HEK293T (cell line): ENCODE measurements around the gene RIPK3.

Source experiments
- ARNT ChIP-seq: fragments of 450-650 bp; IDR thresholded peaks from 2 replicates; pipeline ENCODE4 v1.6.1; 2017; ENCODE audit warnings: mild to moderate bottlenecking
- BHLHE40 ChIP-seq: fragments of 450-650 bp; IDR thresholded peaks from 2 replicates; pipeline ENCODE4 v1.6.1; 2016; ENCODE audit warnings: mild to moderate bottlenecking, moderate library complexity, borderline replicate concordance
- FOXA1 ChIP-seq: fragments of 450-650 bp; IDR thresholded peaks from 2 replicates; pipeline ENCODE4 v1.6.1; 2016; ENCODE audit warnings: mild to moderate bottlenecking
- FOXK2 ChIP-seq: fragments of 450-650 bp; IDR thresholded peaks from 2 replicates; pipeline ENCODE4 v1.6.1; 2016; ENCODE audit warnings: mild to moderate bottlenecking
- FOXM1 ChIP-seq: fragments of 450-650 bp; IDR thresholded peaks from 2 replicates; pipeline ENCODE4 v1.6.1; 2017; ENCODE audit warnings: mild to moderate bottlenecking, borderline replicate concordance
- L3MBTL2 ChIP-seq: fragments of 450-650 bp; conservative IDR thresholded peaks from 2 replicates; pipeline ENCODE4 v1.6.1; 2016; ENCODE audit warnings: mild to moderate bottlenecking
- NFRKB ChIP-seq: fragments of 450-650 bp; IDR thresholded peaks from 2 replicates; pipeline ENCODE4 v1.6.1; 2016; ENCODE audit warnings: mild to moderate bottlenecking, moderate library complexity
- SP1 ChIP-seq: fragments of 450-650 bp; IDR thresholded peaks from 2 replicates; pipeline ENCODE4 v1.6.1; 2017
- SUZ12 ChIP-seq: fragments of 450-650 bp; IDR thresholded peaks from 2 replicates; pipeline ENCODE4 v1.6.1; 2016; ENCODE audit warnings: mild to moderate bottlenecking

DNA sequence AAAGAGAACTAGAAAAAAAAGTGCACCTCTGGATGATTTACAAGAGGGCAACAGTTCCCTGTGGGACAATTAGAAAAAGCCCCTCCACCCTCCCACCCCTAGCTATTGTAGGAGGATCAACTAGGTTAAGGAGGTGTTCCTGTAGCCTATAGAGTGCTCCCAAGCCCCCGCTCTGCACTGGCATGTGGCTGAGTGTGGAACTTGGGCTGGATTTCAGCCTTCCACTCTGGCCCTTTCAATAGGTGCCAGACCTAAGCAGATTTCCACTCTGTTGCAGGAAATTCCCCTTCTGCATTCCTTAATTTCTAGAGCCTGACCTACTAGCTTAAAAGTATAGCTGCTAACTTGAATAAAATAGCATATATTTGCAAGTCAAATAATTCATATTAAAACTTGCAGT, 31.0 kb upstream of the RIPK3 start:
- TF ChIP-seq SP1, result no peak
- no peak for TF ChIP-seq FOXA1
- TF ChIP-seq SUZ12, result no peak
- no peak for TF ChIP-seq ARNT
- no peak for TF ChIP-seq FOXK2
- no peak for TF ChIP-seq FOXM1
- no peak for TF ChIP-seq L3MBTL2
- no peak for TF ChIP-seq BHLHE40
- TF ChIP-seq NFRKB, result no peak
